H1 (cell line): ENCODE results near the gene U2AF1L4. TPM values are rescaled to one million over a fixed set of nuclear protein-coding genes. Genes with fewer than 3 reads are reported as not detected.

Experiments
- CTCF ChIA-PET: fragments of 300-600 bp; sonication (Branson Sonifier 250); formaldehyde crosslinking; loops from one replicate; lab custom pipeline; 2021; ENCODE audit not compliant: partially characterized antibody; lab: Charles Lee
- POLR2A ChIA-PET: fragments of 300-600 bp; sonication (Branson Sonifier 250); formaldehyde crosslinking; loops from one replicate; lab custom pipeline; 2021; ENCODE audit warnings: inconsistent platforms; ENCODE audit not compliant: partially characterized antibody; lab: Charles Lee
- DNase-seq, 2 experiments: peaks; one replicate each; pipeline versions ENCODE4 v3.0.0 to v3.0.0-alpha.2; 2010 to 2022; ENCODE audit warnings: low spot score in 2 of 2, low read depth in 1 of 2, mixed read lengths in 1 of 2
- FAIRE-seq: peaks from 2 replicates; lab custom pipeline; 2011; peaks lifted over from hg19 to GRCh38; lab: Jason Lieb, UNC
- H2AFZ ChIP-seq: 2 replicates; pipeline ENCODE4 v1.8.1; 2012; ENCODE audit warnings: low read length, inconsistent platforms
- H2AK5ac ChIP-seq: 2 replicates; pipeline ENCODE4 v1.6.1; 2013; ENCODE audit warnings: low read depth, low read length
- H2BK120ac ChIP-seq: replicated peaks from 2 replicates; pipeline ENCODE3; 2013; ENCODE audit warnings: low read depth, low read length, inconsistent platforms
- H2BK12ac ChIP-seq: 2 replicates; pipeline ENCODE4 v1.6.1; 2013; ENCODE audit warnings: low read depth, low read length
- H2BK15ac ChIP-seq: 2 replicates; pipeline ENCODE4 v1.6.1; 2013; ENCODE audit warnings: low read length
- H2BK20ac ChIP-seq: 2 replicates; pipeline ENCODE4 v1.6.1; 2013; ENCODE audit warnings: low read length
- H2BK5ac ChIP-seq: 2 replicates; pipeline ENCODE4 v1.6.1; 2013; ENCODE audit warnings: low read depth, low read length
- H3K14ac ChIP-seq: 2 replicates; pipeline ENCODE4 v1.6.1; 2013; ENCODE audit warnings: inconsistent platforms; ENCODE audit not compliant: insufficient read length
- H3K18ac ChIP-seq: 2 replicates; pipeline ENCODE4 v1.6.1; 2013; ENCODE audit warnings: low read length; ENCODE audit errors: extremely low read depth
- H3K23ac ChIP-seq: 2 replicates; pipeline ENCODE4 v1.6.1; 2013; ENCODE audit warnings: inconsistent platforms; ENCODE audit not compliant: insufficient read length
- H3K23me2 ChIP-seq: 2 replicates; pipeline ENCODE4 v1.6.1; 2013; ENCODE audit warnings: low read depth, low read length
- H3K27ac ChIP-seq: 2 replicates; pipeline ENCODE4 v1.6.1; 2011; ENCODE audit warnings: low read depth, low read length, inconsistent platforms
- H3K27me3 ChIP-seq, 4 experiments: replicated peaks in 1 of 4; 1 replicate in 1 of 4; 2 replicates in 3 of 4; pipeline versions ENCODE4 v1.6.1 to v1.8.1; 2011 to 2013; ENCODE audit warnings: low read length in 3 of 4, mild to moderate bottlenecking in 3 of 4, inconsistent platforms in 2 of 4, mixed read lengths in 2 of 4, moderate library complexity in 1 of 4; ENCODE audit not compliant: control insufficient read depth in 3 of 4, insufficient read depth in 3 of 4; ENCODE audit errors: extremely low read depth in 1 of 4
- H3K36me3 ChIP-seq, 4 experiments: 2 replicates each; pipeline versions ENCODE4 v1.6.1 to v1.8.1; 2011 to 2013; ENCODE audit warnings: mild to moderate bottlenecking in 4 of 4, low read length in 3 of 4, moderate library complexity in 2 of 4, control low read depth in 1 of 4, inconsistent platforms in 1 of 4; ENCODE audit not compliant: insufficient read depth in 4 of 4, control insufficient read depth in 2 of 4
- H3K4ac ChIP-seq: replicated peaks from 2 replicates; pipeline ENCODE3; 2013; ENCODE audit warnings: low read length, low read depth, mixed read lengths, inconsistent platforms; ENCODE audit not compliant: insufficient read length
- H3K4me1 ChIP-seq, 4 experiments: replicated peaks in 1 of 4; 1 replicate in 1 of 4; 2 replicates in 3 of 4; pipeline versions ENCODE4 v1.6.1 to v1.8.1; 2011 to 2013; ENCODE audit warnings: low read length in 3 of 4, inconsistent platforms in 2 of 4, mixed read lengths in 1 of 4; ENCODE audit not compliant: insufficient read depth in 4 of 4, control insufficient read depth in 3 of 4
- H3K4me2 ChIP-seq, 2 experiments: 2 replicates each; pipeline versions ENCODE4 v1.6.1 to v1.8.1; 2011 to 2013; ENCODE audit warnings: low read depth in 2 of 2, low read length in 2 of 2, control low read depth in 1 of 2, inconsistent platforms in 1 of 2, mild to moderate bottlenecking in 1 of 2; ENCODE audit not compliant: insufficient read depth in 1 of 2
- H3K4me3 ChIP-seq, 4 experiments: fragments of 200-600, 300-600 bp in 1 of 4; sonication (generic), shearing (Covaris generic), sonication (Bioruptor Twin) in 1 of 4; 2 replicates each; pipeline versions ENCODE4 v1.5.1 to v1.8.1; 2011 to 2016; ENCODE audit warnings: low read length in 4 of 4, low read depth in 3 of 4, control low read depth in 2 of 4, inconsistent platforms in 2 of 4, mild to moderate bottlenecking in 2 of 4, mixed read lengths in 1 of 4, moderate library complexity in 1 of 4; ENCODE audit not compliant: insufficient read depth in 2 of 4; ENCODE audit errors: extremely low read depth in 1 of 4
- H3K56ac ChIP-seq: replicated peaks from 2 replicates; pipeline ENCODE3; 2013; ENCODE audit warnings: low read depth, mild to moderate bottlenecking, mixed read lengths, low read length, inconsistent platforms; ENCODE audit not compliant: insufficient read length
- H3K79me1 ChIP-seq: 2 replicates; pipeline ENCODE4 v1.6.1; 2013; ENCODE audit warnings: low read depth, low read length, control low read depth
- H3K79me2 ChIP-seq, 2 experiments: 2 replicates each; pipeline versions ENCODE4 v1.6.1 to v1.8.1; 2012 to 2013; ENCODE audit warnings: low read length in 2 of 2, mild to moderate bottlenecking in 2 of 2, inconsistent platforms in 1 of 2; ENCODE audit not compliant: insufficient read depth in 2 of 2, control insufficient read depth in 1 of 2
- H3K9ac ChIP-seq, 4 experiments: replicated peaks in 1 of 4; 1 replicate in 1 of 4; 2 replicates in 3 of 4; pipeline versions ENCODE4 v1.6.1 to v1.8.1; 2011 to 2013; ENCODE audit warnings: low read depth in 3 of 4, low read length in 3 of 4, control low read depth in 2 of 4, mild to moderate bottlenecking in 2 of 4, moderate library complexity in 2 of 4, inconsistent platforms in 1 of 4; ENCODE audit errors: extremely low read depth in 1 of 4
- H3K9me3 ChIP-seq, 2 experiments: 2 replicates each; pipeline versions ENCODE4 v1.6.1 to v1.8.1; 2012 to 2013; ENCODE audit warnings: mild to moderate bottlenecking in 2 of 2, moderate library complexity in 2 of 2, control low read depth in 1 of 2, inconsistent platforms in 1 of 2, low read depth in 1 of 2, low read length in 1 of 2, mixed read lengths in 1 of 2; ENCODE audit not compliant: insufficient read depth in 2 of 2
- H4K20me1 ChIP-seq, 2 experiments: replicated peaks in 1 of 2; 2 replicates each; pipeline versions ENCODE3 to v1.8.1; 2011 to 2013; ENCODE audit warnings: inconsistent platforms in 2 of 2, low read length in 2 of 2, mild to moderate bottlenecking in 1 of 2; ENCODE audit not compliant: insufficient read depth in 2 of 2, control insufficient read depth in 1 of 2
- H4K5ac ChIP-seq: 2 replicates; pipeline ENCODE4 v1.6.1; 2013; ENCODE audit warnings: low read length, low read depth, mixed read lengths, inconsistent platforms; ENCODE audit not compliant: insufficient read length
- H4K8ac ChIP-seq: 2 replicates; pipeline ENCODE4 v1.8.0; 2013; ENCODE audit warnings: mild to moderate bottlenecking, moderate library complexity, low read length, inconsistent platforms; ENCODE audit not compliant: insufficient read depth; ENCODE audit errors: extremely low read depth
- H4K91ac ChIP-seq: replicated peaks from 2 replicates; pipeline ENCODE3; 2013; ENCODE audit warnings: low read length, mixed read lengths, inconsistent platforms; ENCODE audit not compliant: insufficient read length
- ASH2L ChIP-seq: fragments of 200-600, 300-600 bp; sonication (generic); IDR thresholded peaks from one replicate; pipeline ENCODE4 v1.7.1; 2017; ENCODE audit warnings: low read length
- CHD2 ChIP-seq: IDR thresholded peaks from 2 replicates; pipeline ENCODE4 v1.6.1; 2012; ENCODE audit warnings: low read length, improper control_type of control experiment
- CTCF ChIP-seq, 3 experiments: IDR thresholded peaks; 1 replicate in 2 of 3; 2 replicates in 1 of 3; pipeline versions ENCODE4 v1.5.1 to v1.6.1; 2011; ENCODE audit warnings: low read length in 3 of 3, mild to moderate bottlenecking in 3 of 3, inconsistent platforms in 2 of 3, low read depth in 1 of 3, moderate library complexity in 1 of 3; ENCODE audit not compliant: insufficient read depth in 1 of 3; ENCODE audit errors: control extremely low read depth in 1 of 3
- RNF2 ChIP-seq: fragments of 200-900, 300-1000 bp; sonication (generic); IDR thresholded peaks from 2 replicates; pipeline ENCODE4 v1.7.1; 2016; ENCODE audit warnings: borderline replicate concordance, low read depth, mild to moderate bottlenecking, antibody characterized with exemption, low read length; ENCODE audit not compliant: poor library complexity, severe bottlenecking; ENCODE audit errors: missing control alignments
- WGBS, 2 experiments: shearing (Covaris generic) in 1 of 2; methylation state at CpG; one replicate each; pipeline versions ENCODE4 v1.1.6 to v1.1.7; 2013 to 2015; ENCODE audit warnings: low lambda C conversion rate in 2 of 2, mixed read lengths in 2 of 2, inconsistent platforms in 1 of 2, low coverage in 1 of 2, missing lambda C conversion rate in 1 of 2; ENCODE audit not compliant: insufficient replicate concordance in 2 of 2, insufficient coverage in 1 of 2, insufficient read length in 1 of 2; ENCODE audit errors: extremely low coverage in 1 of 2, missing lambda C conversion rate in 1 of 2; 5-methylcytosine and 5-hydroxymethylcytosine counted together
- polyA plus RNA-seq, 7 experiments: library from polyadenylated mRNA; depleted of rRNA in 3 of 7; stranded (reverse) in 5 of 7; unstranded in 2 of 7; fragments of >200 nt in 5 of 7; fragments of 200-250 nt in 2 of 7; gene quantifications; 1 replicate in 5 of 7; 2 replicates in 1 of 7; 4 replicates in 1 of 7; pipeline versions ENCODE4 v1.2.1 to v1.2.3, GENCODE V29; 2011 to 2013; ENCODE audit warnings: missing spikeins in 2 of 7, mixed read lengths in 2 of 7
- total RNA-seq: library from RNA; stranded (reverse); fragmentation: NEBNext Ultra II Directional; extraction: Animal tissue kit (Norgen Biotek cat#: 25700); gene quantifications from 2 replicates; pipeline ENCODE4 v1.2.1, GENCODE V29; 2021

The U2AF1L4 gene
- total and polyA plus RNA-seq, 2 of the 8 experiments (the other 6 are each of a cell fraction or from before 2014, with no cell fraction given) = 15.1 to 32.7 TPM

- Histone ChIP-seq H3K23me2 (no peaks in the 10 kb centered on the region), H2BK5ac (no peak overlapping the region), H3K56ac (no peak overlapping the region), H2BK120ac (no peak overlapping the region), H2BK12ac (no peak overlapping the region), H2AK5ac (no peak overlapping the region), H3K27me3 (peaks cover 2 to 11% (median 9%) of the 10 kb centered on the region in 4 experiments; a peak in 6 of 7 replicates), H3K79me2 (no peaks in the 10 kb centered on the region), H3K4ac (no peak overlapping the region), H3K4me3 (no peak overlapping the region), H4K8ac (no peak overlapping the region), H3K79me1 (no peaks in the 10 kb centered on the region), H3K18ac (no peak overlapping the region), H2AFZ (no peak overlapping the region), H3K14ac (no peak overlapping the region), H3K27ac (no peak overlapping the region), H3K36me3 (no peaks in the 10 kb centered on the region; a peak in 1 of 8 replicates), H2BK20ac (no peak overlapping the region), H3K23ac (no peak overlapping the region), H4K5ac (no peak overlapping the region), H3K9ac (no peak overlapping the region), H3K4me2 (no peak overlapping the region), H4K20me1 (peaks cover 1 to 2% of the 10 kb centered on the region in 2 experiments), H3K4me1 (peaks cover 0 to 8% (median 1%) of the 10 kb centered on the region in 4 experiments; a peak in 2 of 7 replicates), H3K9me3 (peaks cover 0 to 3% of the 10 kb centered on the region in 2 experiments; a peak in 1 of 4 replicates), H2BK15ac (no peak overlapping the region), H4K91ac (no peak overlapping the region)
- WGBS, 2 experiments = 92% methylated on average over 1 of the region's 1 CpG; no CpG with 5 or more reads in 1 of the 2 experiments
- ChIA-PET CTCF (interaction anchor here (0.9 to 8.4 kb wide), 4 partner anchors 8 to 152 kb away, joined by 3 to 67 read pairs (median 3); no protein-coding TSS in a partner anchor), POLR2A (interaction anchor here (1.2 kb wide), 1 partner anchor 202 kb away, joined by 3 read pairs; no protein-coding TSS in a partner anchor)
- DNase-seq = no peak
- no peak for FAIRE-seq
- TF ChIP-seq CHD2 = no peak
- no peak for TF ChIP-seq CTCF (IDR thresholded peaks at IDR 0.05; ENCODE audit: control extremely low read depth in 1 of 3, insufficient read depth in 1 of 3, low read depth in 1 of 3, low read length in 3 of 3)
- no peak for TF ChIP-seq RNF2
- no peak for TF ChIP-seq ASH2L
These were observed 36.8 kb downstream of the U2AF1L4 start for GRCh38 chr19:35708391-35708790.
